ENCODE measurements around the gene SLC26A8.
"Not testable (repeated sequence)": the region's sequence is repeated elsewhere in the genome, so short reads cannot be mapped to it uniquely, and the experiment has no call there.

The SLC26A8 gene

DNA sequence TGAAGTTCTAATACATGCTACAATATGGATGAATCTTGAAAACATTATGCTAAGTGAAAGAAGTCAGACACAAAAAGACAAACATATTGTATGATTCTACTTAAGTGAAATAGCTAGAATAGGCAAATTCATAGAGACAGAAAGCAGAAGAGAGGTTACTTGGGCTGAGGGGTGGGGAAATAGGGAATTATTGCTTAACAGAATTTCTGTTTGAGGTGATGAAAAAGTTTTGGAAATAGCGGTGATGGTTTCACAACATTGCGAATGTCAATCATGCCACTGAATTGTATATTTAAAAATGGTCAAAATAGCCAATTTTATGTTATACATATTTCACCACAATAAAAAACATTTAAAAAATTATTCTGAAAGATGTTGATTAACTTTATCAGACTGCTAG is 6.1 kb downstream of the SLC26A8 start:
- DNase-seq (ENCODE audit: low spot score) = no peak

DNA sequence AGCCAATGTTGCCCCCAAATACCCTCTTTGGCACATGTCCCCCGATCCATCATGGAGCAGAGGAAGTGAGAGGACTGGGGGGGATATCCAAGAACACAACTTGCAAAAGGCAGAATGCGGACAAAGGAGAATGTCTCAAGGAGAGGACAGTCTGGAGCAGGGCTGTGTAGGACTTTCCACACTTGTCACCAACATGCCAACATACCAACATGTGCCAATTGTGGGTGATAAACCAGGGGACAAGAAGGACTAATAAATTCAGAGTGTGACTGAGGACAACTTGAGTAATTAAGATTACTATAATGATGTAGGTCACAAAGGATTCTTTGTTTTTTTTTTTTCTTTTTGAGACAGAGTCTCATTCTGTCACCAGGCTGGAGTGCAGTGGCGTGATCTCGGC is 8.8 kb downstream of the SLC26A8 start:
- DNase-seq (ENCODE audit: low spot score) = no peak

DNA sequence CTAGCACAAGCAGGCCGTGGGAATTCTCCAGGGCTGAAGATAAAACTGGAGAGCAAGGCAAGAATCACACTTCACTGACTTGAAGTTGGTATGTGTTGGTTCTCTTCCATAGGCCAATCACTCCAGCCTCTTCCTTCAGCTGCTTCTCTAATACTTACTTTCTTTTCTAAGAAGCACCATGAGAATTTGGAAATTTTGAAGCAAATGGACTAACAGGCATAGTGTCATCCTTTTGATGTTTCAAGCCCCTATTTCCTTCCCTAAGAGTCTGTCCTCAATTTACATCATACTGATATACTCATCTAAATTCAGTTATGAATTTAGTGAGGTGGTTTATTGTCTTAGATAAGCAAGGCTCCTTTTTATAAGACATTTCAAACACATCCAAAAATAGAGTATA is 24.0 kb downstream of the SLC26A8 start:
- DNase-seq (ENCODE audit: low spot score) = no peak

DNA sequence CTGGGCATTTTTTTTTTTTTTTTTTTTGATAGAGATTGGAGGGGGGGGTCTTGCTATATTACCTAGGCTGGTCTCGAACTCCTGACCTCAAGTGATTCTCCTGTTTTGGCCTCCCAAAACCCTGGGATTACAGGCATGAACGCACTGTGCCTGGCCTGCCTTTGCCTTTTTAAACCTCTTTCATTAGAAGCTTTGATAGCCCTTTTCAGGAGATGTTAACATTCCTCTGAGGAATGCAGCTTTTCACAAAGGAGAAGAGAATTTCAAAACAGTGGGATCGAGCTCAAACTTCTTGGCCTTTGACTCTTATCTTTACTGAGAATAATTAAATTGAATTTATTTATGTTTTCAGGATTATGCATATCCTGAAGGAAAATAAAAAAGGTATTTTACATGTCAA is 31.3 kb downstream of the SLC26A8 start:
- no peak for DNase-seq (ENCODE audit: low spot score)

DNA sequence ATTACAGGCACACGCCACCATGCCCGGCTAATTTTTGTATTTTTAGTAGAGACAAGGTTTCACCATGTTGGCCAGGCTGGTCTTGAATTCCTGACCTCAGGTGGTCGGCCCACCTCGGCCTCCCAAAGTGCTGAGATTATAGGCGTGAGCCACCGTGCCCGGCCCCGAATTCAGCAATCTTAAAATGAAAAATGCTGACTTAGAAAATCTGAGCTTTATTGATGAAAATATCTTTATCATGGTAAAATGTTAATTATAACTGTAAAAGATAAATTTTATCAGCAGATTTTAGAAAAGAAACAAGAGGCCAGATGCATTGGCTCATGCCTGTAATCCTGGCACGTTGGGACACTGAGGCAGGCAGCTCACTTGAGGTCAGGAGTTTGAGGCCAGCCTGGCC is 36.4 kb downstream of the SLC26A8 start:
- not testable (repeated sequence) for DNase-seq (ENCODE audit: low spot score)

DNA sequence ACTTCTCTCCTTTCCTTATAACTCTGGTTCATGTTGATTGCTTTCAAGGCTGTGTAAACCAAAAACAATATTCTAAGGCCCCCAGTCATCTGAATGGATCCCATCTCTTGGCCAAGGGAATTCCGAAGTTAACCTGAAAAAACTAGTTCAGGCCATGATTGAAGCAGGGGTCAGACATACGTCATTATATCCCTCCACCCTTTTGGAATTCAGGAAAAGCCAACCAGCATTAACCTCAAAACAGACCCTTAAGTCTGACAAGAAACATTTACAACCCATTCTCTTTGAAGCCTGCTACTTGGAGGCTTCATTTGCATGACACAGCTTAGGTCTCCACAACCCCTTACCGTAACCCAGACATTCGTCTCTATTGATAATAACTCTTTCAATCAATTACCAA is 39.7 kb downstream of the SLC26A8 start:
- DNase-seq (ENCODE audit: low spot score) = no peak

DNA sequence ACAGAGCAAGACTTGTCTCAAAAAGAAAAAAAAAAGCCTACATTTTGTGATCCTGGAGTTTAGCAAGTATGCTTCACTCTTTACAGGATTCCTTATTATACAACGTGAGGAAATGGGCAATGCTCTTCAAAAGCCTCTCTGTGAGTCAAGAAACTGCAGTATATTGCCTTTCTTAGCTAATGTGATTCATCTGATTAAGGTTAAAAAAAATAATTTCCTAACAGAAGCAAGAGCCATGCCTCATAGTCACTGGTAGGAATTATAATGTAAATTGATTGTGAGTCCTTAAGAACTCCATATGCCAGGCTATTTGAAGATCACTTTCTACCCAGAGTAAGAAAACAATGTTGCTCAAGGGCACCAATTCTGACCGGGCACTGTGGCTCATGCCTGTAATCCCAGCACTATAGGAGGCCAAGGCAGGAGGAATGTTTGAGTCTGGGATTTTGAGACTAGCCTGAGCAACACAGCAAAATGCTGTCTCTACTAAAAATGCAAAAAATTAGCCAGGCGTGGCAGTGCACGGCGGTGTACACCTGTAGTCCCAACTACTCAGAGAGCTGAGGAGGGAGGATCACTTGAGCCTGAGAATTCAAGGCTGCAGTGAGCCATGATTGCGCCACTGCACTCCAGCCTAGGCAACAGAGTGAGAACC is 43.3 kb downstream of the SLC26A8 start:
- no peak for DNase-seq (ENCODE audit: low spot score)

DNA sequence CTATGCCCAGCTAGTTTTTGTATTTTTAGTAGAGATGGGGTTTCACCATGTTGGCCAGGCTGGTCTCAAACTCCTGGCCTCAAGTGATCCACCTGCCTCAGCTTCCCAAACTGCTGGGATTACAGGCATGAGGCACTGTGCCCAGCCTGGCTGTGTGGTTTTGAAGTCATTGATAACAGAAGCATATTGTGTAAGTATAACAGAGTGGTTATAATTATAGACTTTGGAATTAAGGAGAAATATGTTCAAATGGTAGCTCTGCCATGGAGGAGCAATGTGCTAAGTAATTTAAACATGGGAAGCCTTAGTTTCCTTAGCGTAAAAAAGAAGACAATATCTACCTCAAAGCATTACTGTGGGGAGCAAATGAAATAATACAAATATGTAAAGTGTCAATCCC is 44.3 kb downstream of the SLC26A8 start:
- DNase-seq (ENCODE audit: low spot score) = not testable (repeated sequence)

DNA sequence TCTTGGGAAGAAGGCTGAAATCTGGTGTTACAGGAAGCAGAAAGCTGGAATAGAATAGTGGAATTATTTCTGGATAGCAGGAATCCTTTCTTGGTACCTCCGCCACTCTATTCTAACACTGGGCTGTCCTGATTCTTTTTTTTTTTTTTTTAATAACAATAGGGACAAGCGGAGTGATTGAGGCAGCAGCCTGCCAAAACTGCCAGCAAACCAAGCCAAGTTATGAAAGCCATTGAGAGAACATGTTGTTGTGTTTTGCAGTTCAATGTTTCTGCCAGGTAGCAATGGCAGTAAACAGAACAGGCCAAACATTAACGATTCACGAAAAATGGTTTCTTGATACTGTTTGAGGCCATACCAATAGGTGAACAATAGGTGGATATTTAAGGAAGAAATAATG is 47.1 kb downstream of the SLC26A8 start:
- DNase-seq (ENCODE audit: low spot score) = no peak

DNA sequence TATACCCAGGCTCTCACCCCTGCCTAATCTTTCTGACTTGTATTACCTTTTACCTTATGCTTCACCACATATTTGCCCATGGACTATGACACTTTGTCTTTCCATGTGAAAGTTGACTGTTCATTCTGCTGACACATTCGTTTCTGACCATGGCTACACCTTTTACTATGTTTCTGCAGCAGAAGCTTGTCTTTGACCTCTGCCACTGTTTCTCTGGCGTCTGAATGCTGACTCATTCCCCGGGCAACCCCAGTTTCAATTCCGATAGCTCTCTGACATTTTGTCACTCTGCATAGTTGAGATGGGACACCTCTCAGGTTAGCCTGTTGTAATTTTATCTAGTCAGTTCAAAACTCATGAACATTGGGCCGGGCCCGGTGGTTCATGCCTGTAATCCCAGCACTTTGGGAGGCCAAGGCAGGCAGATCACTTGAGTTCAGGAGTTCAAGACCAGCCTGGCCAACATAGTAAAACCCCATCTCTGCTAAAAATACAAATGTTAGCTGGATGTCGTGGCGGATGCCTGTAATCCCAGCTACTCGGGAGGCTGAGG is 50.7 kb downstream of the SLC26A8 start:
- no peak for DNase-seq (ENCODE audit: low spot score)

DNA sequence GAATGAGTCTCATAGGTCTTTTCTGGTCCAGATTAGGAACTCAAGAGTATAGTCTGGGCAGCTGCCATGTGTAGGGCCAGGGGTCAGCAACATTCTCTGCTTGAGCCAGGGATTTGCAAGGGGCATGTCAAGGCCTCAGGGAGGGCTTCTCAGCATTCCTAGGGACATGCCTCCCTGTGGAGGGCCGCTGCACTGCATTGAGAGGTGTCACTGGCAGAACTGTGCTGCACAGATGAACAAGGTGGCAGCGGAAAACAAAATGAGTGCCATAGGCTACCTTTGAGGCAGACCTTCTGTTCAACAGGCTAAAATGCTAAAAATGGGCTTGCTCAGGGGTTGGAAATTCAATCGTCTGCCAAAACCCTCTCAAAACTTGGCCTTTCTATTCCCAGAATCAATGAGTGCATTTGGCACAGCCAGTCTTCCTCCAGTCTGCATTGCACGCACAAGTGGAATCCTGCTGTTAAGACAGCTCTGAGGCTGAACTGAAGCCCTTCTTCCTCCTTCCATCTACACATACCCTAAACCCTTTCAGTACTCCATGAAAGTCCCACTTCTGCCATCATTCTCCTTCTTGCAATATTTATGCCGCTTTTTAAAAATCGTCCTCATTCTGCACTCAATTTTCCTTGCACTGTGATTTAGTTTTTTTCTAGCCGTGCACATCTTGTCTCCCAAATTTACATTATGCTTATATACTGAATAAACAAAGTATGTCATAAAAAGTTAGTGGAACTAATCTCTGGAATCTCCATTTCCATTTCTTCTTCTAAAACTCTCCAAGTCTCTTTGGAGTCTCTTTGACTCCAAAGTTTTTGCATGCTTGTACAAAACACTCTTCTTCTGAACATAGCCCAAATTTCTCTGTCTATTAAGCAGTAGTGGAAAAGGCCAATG is 51.7 kb downstream of the SLC26A8 start:
- peak; percentile 20 for DNase-seq (ENCODE audit: low spot score)

DNA sequence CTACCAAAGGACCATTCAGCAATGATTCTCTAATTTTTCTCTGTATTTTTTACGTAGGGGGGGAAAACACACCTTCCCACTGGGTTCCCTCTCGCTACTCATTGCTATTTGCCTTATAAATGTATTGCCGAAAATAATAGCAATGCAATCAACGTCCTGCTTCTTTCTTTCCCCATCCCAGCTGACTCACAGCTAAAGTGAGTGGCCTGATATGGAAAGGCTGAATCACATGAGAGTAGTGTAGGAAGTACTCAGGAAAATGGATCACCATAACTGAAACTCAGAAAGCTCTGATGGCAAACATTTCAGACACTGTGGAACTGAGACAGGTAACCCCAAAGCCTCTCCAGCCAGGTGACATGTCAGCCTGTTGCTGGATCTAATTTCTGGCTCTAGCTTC is 54.3 kb downstream of the SLC26A8 start:
- DNase-seq (ENCODE audit: low spot score) = no peak

DNA sequence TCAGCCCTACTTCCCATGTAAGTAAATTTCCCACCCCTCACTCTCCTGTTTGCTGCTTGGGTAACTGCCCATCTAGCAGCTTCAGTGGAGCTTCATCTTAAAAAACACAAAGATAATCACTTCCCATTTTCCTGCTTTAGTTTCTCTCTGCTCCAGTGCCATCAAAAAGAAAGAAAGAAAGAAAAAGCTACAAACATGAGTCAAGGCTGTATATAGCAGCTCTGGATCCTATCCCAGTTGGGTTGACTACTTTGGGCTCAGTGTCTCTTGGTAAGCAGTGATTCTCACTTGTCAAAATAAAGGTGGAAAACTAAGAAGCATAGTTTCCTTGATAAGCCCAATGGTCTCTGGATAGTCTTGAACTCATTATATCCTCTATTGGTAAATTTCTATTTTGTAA is 54.8 kb downstream of the SLC26A8 start:
- no peak for DNase-seq (ENCODE audit: low spot score)

DNA sequence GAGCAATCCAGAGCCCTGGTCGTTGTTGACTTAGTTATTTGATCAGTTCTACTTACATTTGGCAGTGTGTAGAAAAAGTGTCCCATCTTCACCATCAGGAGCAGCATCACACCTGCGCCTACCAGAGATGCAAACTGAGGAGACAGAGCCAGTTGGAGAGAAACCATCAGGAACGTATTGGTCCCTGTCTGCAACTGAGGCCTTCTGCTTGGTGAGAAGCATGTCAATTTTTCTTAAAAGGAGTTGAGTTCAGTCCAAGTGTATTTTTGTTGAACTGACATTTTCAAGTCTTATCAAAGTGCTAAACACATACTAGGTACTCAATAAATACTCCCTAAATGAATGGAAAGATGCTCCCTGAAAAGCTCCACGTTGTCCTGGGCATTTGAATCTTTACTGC is 55.6 kb downstream of the SLC26A8 start:
- DNase-seq (ENCODE audit: low spot score) = no peak

DNA sequence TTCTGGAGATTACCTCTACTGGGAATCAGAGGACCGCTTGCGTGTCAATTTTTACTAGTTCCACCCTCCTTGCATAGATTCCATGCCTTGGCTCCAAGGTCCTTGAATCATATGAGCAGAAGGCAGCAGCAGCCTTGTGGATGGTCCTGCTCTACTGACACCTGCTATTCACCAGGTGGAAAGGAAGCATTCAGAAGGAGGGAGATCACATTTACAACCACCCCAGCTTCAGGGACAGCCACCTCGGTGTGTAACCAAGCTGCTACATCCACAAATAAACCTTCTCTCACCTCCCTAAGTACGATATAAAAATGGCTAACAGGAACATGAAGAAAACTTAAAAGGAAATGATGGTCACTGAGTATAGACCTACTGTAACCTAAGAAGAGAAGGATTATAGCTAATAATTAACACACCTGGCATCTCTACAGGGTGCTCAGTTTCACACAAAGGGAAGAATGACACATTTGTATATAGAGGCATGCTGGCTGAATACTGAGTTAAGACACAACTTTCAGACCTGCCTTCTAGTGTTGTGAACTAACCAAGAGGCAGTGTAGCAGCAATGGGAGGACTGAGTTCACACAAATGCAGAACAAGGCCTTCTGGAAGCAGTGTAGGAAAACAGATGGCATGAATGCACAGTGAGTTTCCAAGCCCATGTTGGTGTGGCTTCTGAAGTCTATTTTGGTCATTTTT is 57.2 kb downstream of the SLC26A8 start:
- DNase-seq (ENCODE audit: low spot score) = no peak

DNA sequence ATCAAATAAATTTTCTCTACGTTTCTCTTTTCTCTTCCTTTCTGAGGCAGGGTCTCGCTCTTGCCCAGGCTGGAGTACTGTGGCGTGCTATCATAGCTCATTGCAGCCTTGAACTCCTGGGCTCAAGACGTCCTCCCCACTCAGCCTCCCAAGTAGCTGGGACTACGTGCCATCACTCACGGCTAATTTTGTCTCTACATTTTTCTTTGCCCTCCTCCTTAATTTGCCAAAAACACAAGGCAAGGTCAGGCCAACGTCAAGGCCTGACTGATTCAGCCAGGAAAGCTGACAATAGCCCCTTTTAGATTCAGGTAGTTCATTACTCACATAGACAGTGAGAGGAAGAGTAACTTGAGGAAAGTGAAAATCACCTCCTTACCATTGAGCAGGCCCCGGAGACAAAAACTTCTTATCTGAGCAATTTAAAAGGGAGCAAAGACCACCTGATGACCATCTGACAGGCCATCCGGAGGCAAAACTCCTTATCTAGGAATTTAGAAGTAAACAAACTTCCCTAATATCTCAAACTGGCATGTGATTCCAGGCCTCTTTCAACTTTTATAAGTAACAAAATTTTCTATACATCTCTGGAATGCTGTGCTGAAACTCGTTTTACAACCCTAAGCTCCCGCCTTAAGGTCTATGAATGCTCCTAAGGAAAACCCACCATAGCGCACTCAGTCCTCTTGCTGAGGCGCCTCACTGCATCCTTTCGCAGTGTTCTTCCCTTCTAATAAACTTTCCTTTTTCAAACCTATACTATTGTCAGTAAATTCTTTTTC is 61.5 kb downstream of the SLC26A8 start:
- DNase-seq (ENCODE audit: low spot score) = no peak

DNA sequence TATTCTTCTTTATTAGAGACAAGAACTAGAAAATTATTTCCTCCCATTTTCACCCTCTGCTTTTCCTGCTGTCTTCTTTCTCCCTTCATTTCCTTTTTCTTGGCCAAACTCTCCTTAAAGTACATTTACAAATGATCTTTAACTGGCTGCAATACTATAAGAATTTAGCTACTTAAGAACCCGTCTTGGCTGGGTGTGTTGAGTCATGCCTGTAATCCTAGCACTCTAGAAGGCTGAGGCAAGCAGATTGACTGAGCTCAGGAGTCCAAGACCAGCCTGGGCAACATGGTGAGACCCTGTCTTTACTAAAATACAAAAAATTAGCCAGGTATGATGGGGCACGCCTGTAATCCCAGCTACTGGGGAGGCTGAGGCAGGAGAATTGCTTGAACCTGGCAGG is 64.3 kb downstream of the SLC26A8 start:
- no peak for DNase-seq (ENCODE audit: low spot score)

DNA sequence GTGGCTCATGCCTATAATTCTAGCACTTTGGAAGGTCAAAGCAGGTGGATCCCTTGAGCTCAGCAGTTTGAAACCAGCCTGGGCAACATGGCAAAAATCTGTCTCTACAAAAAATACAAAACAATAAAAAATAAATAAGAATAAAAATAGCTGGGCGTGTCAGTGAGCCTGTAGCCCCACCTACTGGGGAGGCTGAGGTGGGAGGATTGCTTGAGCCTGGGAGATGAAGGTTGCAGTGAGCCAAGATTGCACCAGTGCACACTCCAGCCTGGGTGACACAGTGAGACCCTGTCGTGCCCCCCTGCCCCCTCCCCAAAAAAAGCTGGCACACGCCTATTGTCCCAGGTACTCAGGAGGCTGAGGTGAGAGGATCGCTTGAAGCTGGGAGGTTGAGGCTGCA is 68.5 kb downstream of the SLC26A8 start:
- DNase-seq (ENCODE audit: low spot score) = no peak

DNA sequence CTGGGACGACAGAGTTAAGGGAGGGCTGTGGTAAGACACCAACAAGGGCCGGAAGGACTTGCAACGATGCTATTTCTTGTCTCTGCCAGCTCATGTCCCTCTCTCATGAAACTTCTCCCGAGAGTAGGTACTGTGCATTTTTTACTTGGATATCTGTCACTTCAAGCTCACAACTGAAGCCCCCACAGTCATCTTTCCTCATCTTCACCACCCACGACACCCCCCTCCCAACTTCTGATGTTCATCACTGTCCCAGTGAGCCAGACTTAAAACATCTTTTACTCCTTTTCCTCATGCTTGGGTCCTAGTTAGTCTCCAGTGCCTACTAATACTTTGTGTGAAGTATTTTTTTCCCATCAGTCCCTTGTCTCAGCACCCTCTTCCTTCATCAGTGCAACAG is 68.9 kb downstream of the SLC26A8 start:
- no peak for DNase-seq (ENCODE audit: low spot score)

DNA sequence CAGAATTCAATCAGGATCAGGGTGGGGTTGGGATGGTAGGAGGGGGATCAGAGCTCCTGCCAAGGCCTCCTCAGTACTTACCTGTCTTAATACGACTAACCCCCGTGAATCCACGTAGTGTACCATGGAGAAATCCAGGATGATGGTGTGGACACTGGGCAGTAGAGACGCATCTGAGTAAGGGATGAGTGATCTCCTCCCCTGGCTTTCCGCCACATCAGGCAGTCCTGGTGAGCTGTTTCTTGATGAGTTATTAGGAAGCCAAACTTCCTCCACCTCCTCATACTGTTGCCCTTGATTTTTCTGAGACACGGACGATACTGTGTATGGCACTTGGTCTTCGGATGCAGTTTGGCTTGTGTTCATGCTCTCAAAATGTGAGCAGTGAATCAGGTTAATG is 69.4 kb downstream of the SLC26A8 start:
- DNase-seq (ENCODE audit: low spot score) = no peak

DNA sequence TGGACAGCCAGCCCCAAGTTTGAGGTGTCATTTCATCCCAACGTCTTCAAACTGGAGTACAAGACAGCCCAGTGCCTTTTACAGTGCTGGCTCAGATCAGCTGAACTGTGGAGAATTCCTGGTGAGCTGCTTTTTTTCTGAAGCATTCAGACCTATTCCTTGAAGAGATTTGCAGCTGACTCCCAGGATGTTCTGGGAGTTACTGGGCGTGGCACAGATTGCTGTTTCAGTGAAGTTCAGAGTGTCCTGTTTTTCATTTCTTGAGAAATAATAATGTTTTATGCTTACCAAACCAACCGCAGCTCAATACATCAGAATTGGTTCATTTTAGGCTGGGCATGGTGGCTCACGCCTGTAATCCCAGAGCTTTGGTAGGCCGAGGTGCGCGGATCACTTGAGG is 70.1 kb downstream of the SLC26A8 start:
- DNase-seq (ENCODE audit: low spot score) = no peak

DNA sequence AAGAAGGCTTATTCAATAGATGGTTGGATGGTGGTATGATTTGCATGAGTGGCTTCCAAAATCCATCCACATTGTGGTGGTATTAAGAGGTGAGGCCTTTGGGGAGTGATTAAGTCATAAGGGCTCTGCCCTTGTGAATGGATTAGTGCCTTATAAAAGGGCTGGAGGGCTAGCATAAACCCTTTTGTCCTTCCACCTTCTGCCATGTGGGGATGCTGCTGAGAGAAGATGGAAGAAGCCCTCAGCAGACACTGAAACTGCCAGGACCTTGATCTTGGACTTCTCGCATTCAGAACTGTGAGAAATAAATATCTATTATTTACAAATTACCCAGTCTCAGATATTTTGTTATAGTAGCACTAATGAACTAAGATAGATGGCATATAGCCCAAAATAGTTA is 75.7 kb downstream of the SLC26A8 start:
- DNase-seq (ENCODE audit: low spot score) = no peak
